DMS79 treated with DMSO at 0.1 percent for 48 hours (cell line): ENCODE measurements around the gene BLMH.
A peak's percentile ranks its signal among the peaks of the same experiment; 100 is the strongest.
"Not testable (repeated sequence)": the region's sequence is repeated elsewhere in the genome, so short reads cannot be mapped to it uniquely, and the experiment has no call there.

Experiments
- DNase-seq: peaks from one replicate; lab custom pipeline; 2025; lab: John Stamatoyannopoulos, UW

Gene BLMH

GRCh38 chr17:30248786-30249185, 43.0 kb downstream of the BLMH start:
- DNase-seq, result no peak

GRCh38 chr17:30246460-30246859, 45.3 kb downstream of the BLMH start:
- DNase-seq, result no peak

- no peak for DNase-seq
Observed at GRCh38 chr17:30244853-30245385, 46.8 kb downstream of the BLMH start.

- DNase-seq, result no peak
Observed at GRCh38 chr17:30243568-30243967, 48.2 kb downstream of the BLMH start.

GRCh38 chr17:30243002-30243401, 48.7 kb downstream of the BLMH start:
- DNase-seq, result no peak

GRCh38 chr17:30241051-30241450, 50.7 kb downstream of the BLMH start:
- DNase-seq, result no peak

GRCh38 chr17:30240177-30240576, 51.6 kb downstream of the BLMH start:
- DNase-seq, result no peak

- DNase-seq, result no peak
Observed at GRCh38 chr17:30239089-30239462, 52.7 kb downstream of the BLMH start.

- DNase-seq, result no peak
Observed at GRCh38 chr17:30238387-30239088, 53.2 kb downstream of the BLMH start.

- no peak for DNase-seq
Observed at GRCh38 chr17:30238003-30238344, 53.8 kb downstream of the BLMH start.

- DNase-seq, result no peak
Observed at GRCh38 chr17:30237296-30238002, 54.3 kb downstream of the BLMH start.

- peak; percentile 4 for DNase-seq
Observed at GRCh38 chr17:30236766-30237165, 55.0 kb downstream of the BLMH start.

- no peak for DNase-seq
Observed at GRCh38 chr17:30236297-30236624, 55.5 kb downstream of the BLMH start.

GRCh38 chr17:30235386-30236296, 56.1 kb downstream of the BLMH start, which contains the start of gene SLC6A4:
Gene SLC6A4, minus strand, starts transcription at chr17:30235697. Its CDS starts 13,739 bp downstream, at chr17:30221958.
- peak; percentile 38 for DNase-seq

GRCh38 chr17:30234964-30235363, 56.8 kb downstream of the BLMH start:
- DNase-seq, result peak; percentile 64

GRCh38 chr17:30234296-30234695, 57.4 kb downstream of the BLMH start:
- peak; percentile 9 for DNase-seq

- DNase-seq, result peak; percentile 8
Observed at GRCh38 chr17:30232824-30233427, 58.8 kb downstream of the BLMH start.

GRCh38 chr17:30232015-30232823, 59.5 kb downstream of the BLMH start:
- DNase-seq, result no peak

GRCh38 chr17:30230596-30231125, 61.1 kb downstream of the BLMH start:
- DNase-seq, result no peak

- DNase-seq, result not testable (repeated sequence)
Observed at GRCh38 chr17:30230009-30230408, 61.7 kb downstream of the BLMH start.

- DNase-seq, result no peak
Observed at GRCh38 chr17:30229012-30229411, 62.7 kb downstream of the BLMH start.
